HG03342 (cell line): ENCODE results near the gene ZNF580.

Experiments
- ATAC-seq: cut with Tn5 transposase; IDR thresholded peaks from one replicate; pipeline ENCODE4 v1.9.1; 2021; ENCODE audit warnings: mild to moderate bottlenecking, moderate library complexity; ENCODE audit not compliant: unreplicated experiment

ZNF580 gene

GRCh38 chr19:55605637-55606470 lies 34.9 kb upstream of the ZNF580 start, which contains the start of gene ZNF865:
TSS of gene ZNF865 (plus strand) at chr19:55605647. CDS start at chr19:55613619, 7,972 bp downstream.
- ATAC-seq: peak; percentile 22

- ATAC-seq: no peak
Observed at GRCh38 chr19:55606471-55606787, 34.4 kb upstream of the ZNF580 start.

GRCh38 chr19:55606817-55607216 lies 34.0 kb upstream of the ZNF580 start:
- ATAC-seq: no peak

- ATAC-seq: no peak
Observed at GRCh38 chr19:55609326-55609725, 31.5 kb upstream of the ZNF580 start.

GRCh38 chr19:55611300-55611982 lies 29.4 kb upstream of the ZNF580 start:
- no peak for ATAC-seq

- ATAC-seq: no peak
Observed at GRCh38 chr19:55611983-55612645, 28.7 kb upstream of the ZNF580 start.

GRCh38 chr19:55613396-55613795 lies 27.4 kb upstream of the ZNF580 start:
- no peak for ATAC-seq

GRCh38 chr19:55613930-55614710 lies 26.7 kb upstream of the ZNF580 start:
- no peak for ATAC-seq

- ATAC-seq: no peak
Observed at GRCh38 chr19:55614711-55615542, 25.9 kb upstream of the ZNF580 start.

- ATAC-seq: no peak
Observed at GRCh38 chr19:55615543-55616394, 25.0 kb upstream of the ZNF580 start.

GRCh38 chr19:55616395-55616875 lies 24.4 kb upstream of the ZNF580 start:
- no peak for ATAC-seq

GRCh38 chr19:55617426-55617825 lies 23.4 kb upstream of the ZNF580 start:
- ATAC-seq: no peak

- ATAC-seq: no peak
Observed at GRCh38 chr19:55618426-55618825, 22.4 kb upstream of the ZNF580 start.

- no peak for ATAC-seq
Observed at GRCh38 chr19:55619286-55619685, 21.5 kb upstream of the ZNF580 start.

- ATAC-seq: no peak
Observed at GRCh38 chr19:55620410-55621204, 20.2 kb upstream of the ZNF580 start.

- no peak for ATAC-seq
Observed at GRCh38 chr19:55621205-55621672, 19.6 kb upstream of the ZNF580 start.

- ATAC-seq: no peak
Observed at GRCh38 chr19:55621673-55622231, 19.1 kb upstream of the ZNF580 start.
